NCI-H2196 (cell line): ENCODE measurements around the gene NSMCE4A.
"Not testable (repeated sequence)": the region's sequence is repeated elsewhere in the genome, so short reads cannot be mapped to it uniquely, and the experiment has no call there.

ENCODE experiments used
- DNase-seq: peaks from one replicate; lab custom pipeline; 2025; ENCODE audit not compliant: unreplicated experiment; lab: John Stamatoyannopoulos, UW

The NSMCE4A gene

DNA sequence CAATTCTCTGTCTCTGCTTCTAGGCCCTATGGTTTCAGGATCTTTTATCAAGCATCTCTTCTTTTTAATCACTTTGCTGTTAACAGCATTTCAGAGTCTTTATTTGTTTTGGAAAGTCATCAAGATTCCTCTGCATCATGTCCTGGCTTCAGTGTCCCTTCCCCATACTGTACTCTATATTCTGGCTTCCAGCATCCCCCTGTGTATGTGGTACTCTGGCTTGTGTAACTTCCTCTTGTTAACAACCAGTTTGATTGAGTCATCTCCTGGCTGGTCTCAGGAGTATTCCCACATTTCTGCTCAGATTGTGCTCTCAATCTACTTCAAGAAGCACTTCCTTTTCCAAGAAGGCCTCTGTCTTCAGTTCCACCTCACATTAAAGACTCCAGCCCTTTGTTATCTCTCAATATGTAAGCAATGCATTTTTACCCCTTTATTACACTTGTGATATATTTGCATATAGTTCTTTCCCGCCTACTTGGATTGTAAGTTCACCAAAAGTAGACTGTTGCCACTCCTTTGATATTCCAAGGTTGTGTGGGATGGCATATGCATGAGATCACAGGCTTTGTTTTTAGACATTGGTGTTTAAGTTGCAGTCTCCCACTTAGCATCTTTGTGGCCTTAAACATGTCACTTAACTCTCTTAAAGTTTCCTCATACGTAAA, 32.1 kb downstream of the NSMCE4A start:
- no peak for DNase-seq

DNA sequence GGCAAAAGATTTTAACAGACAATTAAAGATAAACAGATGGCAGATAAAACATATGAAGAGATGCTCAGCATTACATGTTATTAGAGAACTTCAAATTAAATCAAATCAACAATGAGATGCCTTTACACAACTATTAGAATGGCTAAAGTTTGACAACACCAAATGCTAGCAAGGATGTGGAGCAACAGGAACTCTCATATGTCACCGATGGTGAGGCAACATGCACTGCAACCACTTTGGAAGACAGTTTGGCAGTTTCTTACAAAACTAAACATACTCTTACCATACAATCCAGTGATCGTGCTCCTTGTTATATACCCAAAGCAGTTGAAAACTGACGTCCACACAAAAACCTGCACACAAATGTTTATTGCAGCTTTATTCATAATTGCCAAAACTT, 33.5 kb downstream of the NSMCE4A start:
- no peak for DNase-seq

DNA sequence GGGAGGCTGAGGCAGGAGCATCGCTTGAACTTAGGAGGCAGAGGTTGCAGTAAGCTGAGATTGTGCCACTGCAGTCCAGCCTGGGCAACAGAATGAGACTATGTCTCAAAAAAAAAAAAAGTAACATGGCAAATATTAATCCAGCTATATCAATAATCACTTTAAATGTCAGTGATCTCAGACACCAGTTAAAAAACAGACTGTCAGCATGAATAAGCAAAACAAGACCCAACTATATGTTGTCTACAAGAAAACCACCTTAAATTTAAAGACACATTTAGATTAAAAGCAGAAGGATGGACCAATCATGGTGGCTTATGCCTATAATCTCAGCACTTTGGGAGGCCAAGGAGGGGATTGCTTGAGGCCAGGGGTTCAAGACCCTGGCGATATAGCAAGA, 38.7 kb downstream of the NSMCE4A start:
- no peak for DNase-seq

DNA sequence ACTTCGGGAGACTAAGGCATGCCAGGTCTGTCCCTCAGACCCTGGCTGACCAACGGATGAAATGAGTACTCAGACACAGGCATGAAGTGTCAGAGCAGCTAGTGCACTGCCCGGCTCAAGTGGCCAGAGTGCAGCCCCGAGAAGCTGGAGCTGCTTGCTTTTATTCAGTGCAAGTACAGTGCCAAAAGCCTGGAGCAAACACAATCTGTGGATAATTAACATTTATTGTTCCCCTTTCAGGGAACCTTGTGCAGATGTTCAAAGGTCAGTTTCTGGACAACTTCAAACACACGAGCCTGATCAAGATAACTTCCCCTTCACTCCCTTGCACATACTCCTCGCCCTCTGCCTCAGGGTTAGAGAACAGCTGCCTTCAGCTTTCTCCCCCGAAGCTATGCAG, 39.3 kb downstream of the NSMCE4A start:
- DNase-seq = no peak

DNA sequence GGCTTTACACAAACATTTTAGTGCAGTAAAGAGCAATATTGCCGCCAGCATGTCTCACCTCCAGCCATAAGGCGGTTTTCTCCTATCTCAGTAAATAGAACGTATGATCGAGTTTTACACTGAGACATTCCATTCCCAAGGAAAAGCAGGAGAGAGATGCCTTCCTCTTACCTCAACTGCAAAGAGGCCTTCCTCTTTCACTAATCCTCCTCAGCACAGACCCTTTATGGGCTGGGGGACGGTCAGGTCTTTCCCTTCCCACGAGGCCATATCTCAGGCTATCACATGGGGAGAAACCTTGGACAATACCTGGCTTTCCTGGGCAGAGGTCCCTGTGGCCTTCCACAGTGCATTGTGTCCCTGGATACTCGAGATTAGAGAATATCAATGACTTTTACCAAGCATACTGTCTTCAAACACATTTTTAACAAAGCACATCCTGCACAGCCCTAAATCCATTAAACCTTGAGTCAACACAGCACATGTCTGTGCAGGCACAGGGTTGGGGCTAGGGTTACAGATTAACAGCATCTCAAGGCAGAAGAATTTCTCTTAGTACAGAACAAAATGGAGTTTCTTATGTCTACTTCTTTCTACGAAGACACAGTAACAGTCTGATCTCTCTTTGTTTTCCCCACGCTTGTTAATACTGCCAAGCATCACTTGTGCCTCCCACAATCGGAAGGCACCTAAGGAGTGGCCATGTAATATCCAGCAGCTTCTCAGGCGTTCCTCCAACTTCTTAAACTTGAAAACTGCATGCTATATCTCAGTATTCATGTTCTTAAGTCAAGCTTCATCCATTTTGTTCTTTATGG, 44.5 kb downstream of the NSMCE4A start:
- DNase-seq = not testable (repeated sequence)

GRCh38 chr10:121929585-121930267, 45.3 kb downstream of the NSMCE4A start:
- not testable (repeated sequence) for DNase-seq

DNA sequence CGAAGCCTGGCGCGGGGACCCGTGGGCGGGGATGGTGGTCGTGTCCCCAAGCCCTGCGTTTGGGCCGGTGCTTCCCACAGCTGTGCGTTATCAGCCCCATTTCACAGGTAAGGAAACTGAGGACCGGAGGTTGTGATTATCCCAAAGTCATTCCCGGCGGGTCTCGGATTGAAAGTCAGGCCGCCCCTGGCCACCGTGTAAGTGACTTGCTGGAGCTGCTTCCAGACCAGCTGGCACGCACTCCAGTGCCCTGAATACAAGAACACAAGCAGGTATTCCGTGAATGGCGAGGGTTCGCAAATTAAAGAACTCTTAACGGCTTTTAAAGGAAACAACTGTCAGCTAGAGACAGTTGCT, 46.5 kb downstream of the NSMCE4A start:
- no peak for DNase-seq

- DNase-seq = peak; percentile 79
Measured at GRCh38 chr10:121927841-121928527, 47.0 kb downstream of the NSMCE4A start, which contains the start of gene ATE1. ATE1 (minus strand) TSS chr10:121928031; CDS start chr10:121927949, 82 bp downstream.

- DNase-seq = peak; percentile 9
Measured at GRCh38 chr10:121927318-121927840, 47.6 kb downstream of the NSMCE4A start.

DNA sequence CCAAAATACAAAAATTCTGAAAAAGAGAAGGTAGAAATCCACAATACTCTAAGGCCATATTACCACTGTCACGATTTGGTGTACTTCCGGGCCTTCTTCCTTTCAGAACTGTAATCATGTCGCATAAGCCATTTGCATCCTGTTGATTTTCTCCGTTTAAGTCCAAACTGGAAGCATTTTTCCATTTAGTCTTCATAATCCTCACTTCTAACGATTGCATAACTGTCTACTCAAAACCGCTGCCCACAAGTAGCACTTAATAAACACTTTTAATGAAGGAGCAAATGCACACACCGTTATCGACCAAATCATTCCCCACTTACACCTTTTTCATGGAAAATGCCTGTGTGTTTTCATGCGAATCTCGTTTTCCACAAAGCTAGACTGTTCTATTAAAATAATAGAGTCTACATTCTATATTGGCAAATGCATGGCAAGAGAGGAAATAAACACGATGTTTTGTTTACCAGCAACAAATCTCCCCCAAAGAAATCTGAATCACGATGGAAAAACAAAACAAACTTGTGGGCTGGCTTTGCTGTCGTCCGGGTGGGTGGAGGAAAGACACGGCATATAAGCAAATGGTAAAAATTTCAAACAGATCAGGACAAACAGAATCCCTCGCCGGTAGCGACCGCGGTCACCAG, 48.2 kb downstream of the NSMCE4A start:
- no peak for DNase-seq

GRCh38 chr10:121926157-121926556, 48.9 kb downstream of the NSMCE4A start:
- no peak for DNase-seq

DNA sequence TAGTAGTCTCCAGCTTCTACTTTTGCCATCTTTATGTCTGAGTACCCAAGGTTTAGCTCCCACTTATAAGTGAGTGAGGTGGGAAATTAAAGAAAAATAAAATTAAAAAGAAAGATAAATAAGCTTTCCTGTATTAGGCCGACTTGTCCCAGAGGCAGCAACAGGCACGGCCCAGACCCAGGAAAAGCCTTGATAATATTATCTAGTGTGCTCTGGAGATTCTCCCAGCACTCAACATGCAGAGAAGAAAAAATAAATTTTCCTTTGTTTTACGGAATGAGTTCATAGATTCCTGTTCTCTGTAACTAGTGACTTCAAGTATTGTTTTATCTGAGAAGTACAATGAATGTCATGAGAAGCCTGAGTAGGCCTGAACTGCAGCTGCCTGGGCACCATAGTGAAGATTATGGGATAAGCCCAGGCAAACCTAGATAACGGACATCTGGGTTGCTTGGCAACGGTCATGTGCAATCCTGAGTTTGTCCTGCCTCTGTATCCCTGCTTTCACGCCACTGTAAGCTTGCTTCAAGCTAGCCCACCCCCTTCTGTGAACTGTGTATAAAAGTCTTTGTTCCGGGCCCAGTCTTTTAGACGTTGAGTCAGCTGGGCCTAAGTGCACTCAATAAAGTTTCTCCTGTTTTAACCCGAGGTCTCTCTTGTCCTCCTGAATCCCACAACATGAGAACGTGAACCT, 53.6 kb downstream of the NSMCE4A start:
- no peak for DNase-seq

DNA sequence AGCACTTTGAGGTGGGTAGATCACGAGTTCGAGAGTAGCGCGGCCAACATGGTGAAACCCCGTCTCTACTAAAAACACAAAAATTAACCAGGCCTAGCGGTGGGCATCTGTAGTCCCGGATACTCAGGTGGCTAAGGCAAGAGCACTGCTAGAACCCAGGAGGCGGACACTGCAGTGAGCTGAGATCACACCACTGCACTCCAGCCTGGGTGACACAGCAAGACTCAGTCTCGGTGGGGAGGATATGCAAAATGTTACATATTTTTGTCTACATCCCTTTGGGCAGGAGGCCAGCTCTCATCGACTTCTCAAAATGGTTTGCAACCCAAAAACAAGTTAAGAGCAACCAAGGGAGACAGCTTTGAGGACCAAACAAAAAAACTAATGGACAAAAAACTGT, 55.4 kb downstream of the NSMCE4A start:
- no peak for DNase-seq

DNA sequence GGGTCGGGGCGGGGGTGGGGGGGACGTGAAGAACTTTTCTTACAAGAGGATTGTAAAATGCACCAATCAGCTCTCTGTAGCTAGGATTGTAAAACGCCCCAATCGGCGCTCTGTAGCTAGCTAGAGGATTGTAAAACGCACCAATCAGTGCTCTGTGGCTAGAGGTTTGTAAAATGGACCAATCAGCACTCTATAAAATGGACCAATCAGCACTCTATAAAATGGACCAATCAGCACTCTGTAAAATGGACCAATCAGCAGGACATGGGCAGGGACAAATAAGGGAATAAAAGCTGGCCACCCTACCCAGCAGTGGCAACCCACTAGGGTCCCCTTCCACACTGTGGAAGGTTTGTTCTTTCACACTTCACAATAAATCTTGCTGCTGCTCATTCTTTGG, 56.2 kb downstream of the NSMCE4A start:
- not testable (repeated sequence) for DNase-seq

DNA sequence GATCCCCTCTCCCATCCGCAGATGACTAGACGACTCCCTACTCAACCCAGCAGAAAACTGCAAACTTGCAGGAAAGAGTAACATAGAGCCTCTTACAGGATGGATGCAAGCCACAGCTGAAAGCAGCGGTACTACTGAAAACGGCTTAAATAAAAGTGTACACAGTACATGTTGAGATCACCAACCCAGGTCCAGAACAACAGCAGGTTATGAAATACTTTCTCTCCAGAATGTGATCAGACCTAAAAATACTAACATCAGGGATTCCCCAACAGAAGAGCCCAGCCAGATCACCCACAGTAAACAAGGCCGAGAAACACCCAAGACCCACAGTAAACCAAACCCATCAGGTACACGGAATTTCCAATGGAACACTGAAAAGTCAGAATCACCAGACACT, 60.4 kb downstream of the NSMCE4A start:
- no peak for DNase-seq

- no peak for DNase-seq
Measured at GRCh38 chr10:121911421-121911697, 63.7 kb downstream of the NSMCE4A start.

GRCh38 chr10:121910673-121911420, 64.2 kb downstream of the NSMCE4A start:
- DNase-seq = no peak
